Prostate gland (tissue), 2 donors: ENCODE results near the gene SYT17. TPM values are rescaled to one million over a fixed set of nuclear protein-coding genes. Genes with fewer than 3 reads are reported as not detected.
A peak's percentile ranks its signal among the peaks of the same experiment; 100 is the strongest.

ENCODE experiments used
- DNase-seq: peaks from one replicate; pipeline ENCODE4 v3.0.0-alpha.2; 2019; ENCODE audit warnings: low spot score
- H3K27ac ChIP-seq, 2 donors: fragments of 200-600 bp; sonication (generic); 2 replicates each; pipeline ENCODE4 v1.5.1; 2017 to 2019
- H3K27me3 ChIP-seq: fragments of 200-600 bp; sonication (generic); replicated peaks from 2 replicates; pipeline ENCODE4 v1.5.1; 2019; ENCODE audit not compliant: insufficient read depth
- H3K36me3 ChIP-seq, 2 donors: fragments of 200-600 bp; sonication (generic); 1 replicate in 1 of 2; 2 replicates in 1 of 2; pipeline versions ENCODE4 v1.5.1 to v1.8.1; 2017 to 2019
- H3K4me1 ChIP-seq: fragments of 200-600 bp; sonication (generic); replicated peaks from 2 replicates; pipeline ENCODE4 v1.5.1; 2019
- H3K4me3 ChIP-seq, 2 donors: fragments of 200-600 bp; sonication (generic); 2 replicates each; pipeline ENCODE4 v1.5.1; 2017 to 2019
- H3K9me3 ChIP-seq: fragments of 200-600 bp; sonication (generic); 2 replicates; pipeline ENCODE4 v1.5.1; 2017
- POLR2A ChIP-seq: fragments of 450-650 bp; IDR thresholded peaks from one replicate; pipeline ENCODE4 v1.6.1; 2016; ENCODE audit warnings: antibody characterized with exemption, mild to moderate bottlenecking
- POLR2AphosphoS5 ChIP-seq: sonication (generic); formaldehyde crosslinking; IDR thresholded peaks from one replicate; pipeline ENCODE4 v1.6.1; 2017; ENCODE audit warnings: antibody characterized with exemption
- WGBS: methylation state at CpG from one replicate; pipeline ENCODE4 v1.1.5; 2018; 5-methylcytosine and 5-hydroxymethylcytosine counted together
- intact Hi-C: fragments of 100-400 bp; cut with DNase I; formaldehyde crosslinking; loops from one replicate; pipeline ENCODE4 v1.14.2; 2022
- total RNA-seq, 2 donors: library from RNA; depleted of rRNA; stranded (reverse); fragments of >200 nt; gene quantifications; one replicate each; pipeline ENCODE4 v1.1.0, GENCODE V29; 2016
- TF ChIP-seq, protein P1 (sequence below), 4 experiments: fragments of 200-600 bp in 2 of 4; fragments of 450-650 bp in 2 of 4; sonication (generic) in 2 of 4; IDR thresholded peaks; 1 replicate in 3 of 4; 2 replicates in 1 of 4; pipeline ENCODE4 v1.5.1; 2016 to 2019; ENCODE audit warnings: antibody characterized with exemption in 4 of 4, mild to moderate bottlenecking in 2 of 4, moderate library complexity in 2 of 4

The SYT17 gene
- total RNA-seq, 2 donors from 2014 or later: 24.3 to 32.4 TPM

DNA sequence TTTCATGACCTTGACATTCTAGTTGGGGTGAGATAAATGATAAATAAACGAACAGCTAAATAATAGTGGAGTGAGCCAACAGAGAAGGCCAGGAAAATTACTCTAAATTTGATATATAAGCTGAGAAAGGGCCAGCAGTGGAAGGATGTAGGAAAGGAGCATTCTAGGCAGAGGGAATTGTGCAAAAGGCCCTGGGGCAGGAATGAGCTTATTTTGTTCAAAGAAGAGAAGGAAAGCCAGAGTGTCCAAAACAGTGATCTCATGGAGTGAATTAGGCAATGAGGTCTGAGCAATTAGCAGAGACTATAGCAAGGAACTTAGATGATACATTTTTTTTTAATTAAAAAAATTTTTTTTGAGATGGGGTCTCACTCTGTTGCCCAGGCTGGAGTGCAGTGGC lies 74.1 kb downstream of the SYT17 start:
- no peak overlapping the region for H3K27ac ChIP-seq
- 36% methylated on average over 1 of the region's 1 CpG for WGBS
- no peaks in the 10 kb centered on the region for H3K27me3 ChIP-seq
- DNase-seq: no peak
- H3K9me3 ChIP-seq: no peaks in the 10 kb centered on the region
- no peak overlapping the region for H3K4me3 ChIP-seq
- no peaks in the 10 kb centered on the region for H3K36me3 ChIP-seq
- intact Hi-C loops: no loop called here
- TF ChIP-seq POLR2A (no peak), POLR2AphosphoS5 (no peak)
- TF ChIP-seq, protein P1, sequence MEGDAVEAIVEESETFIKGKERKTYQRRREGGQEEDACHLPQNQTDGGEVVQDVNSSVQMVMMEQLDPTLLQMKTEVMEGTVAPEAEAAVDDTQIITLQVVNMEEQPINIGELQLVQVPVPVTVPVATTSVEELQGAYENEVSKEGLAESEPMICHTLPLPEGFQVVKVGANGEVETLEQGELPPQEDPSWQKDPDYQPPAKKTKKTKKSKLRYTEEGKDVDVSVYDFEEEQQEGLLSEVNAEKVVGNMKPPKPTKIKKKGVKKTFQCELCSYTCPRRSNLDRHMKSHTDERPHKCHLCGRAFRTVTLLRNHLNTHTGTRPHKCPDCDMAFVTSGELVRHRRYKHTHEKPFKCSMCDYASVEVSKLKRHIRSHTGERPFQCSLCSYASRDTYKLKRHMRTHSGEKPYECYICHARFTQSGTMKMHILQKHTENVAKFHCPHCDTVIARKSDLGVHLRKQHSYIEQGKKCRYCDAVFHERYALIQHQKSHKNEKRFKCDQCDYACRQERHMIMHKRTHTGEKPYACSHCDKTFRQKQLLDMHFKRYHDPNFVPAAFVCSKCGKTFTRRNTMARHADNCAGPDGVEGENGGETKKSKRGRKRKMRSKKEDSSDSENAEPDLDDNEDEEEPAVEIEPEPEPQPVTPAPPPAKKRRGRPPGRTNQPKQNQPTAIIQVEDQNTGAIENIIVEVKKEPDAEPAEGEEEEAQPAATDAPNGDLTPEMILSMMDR (IDR thresholded peaks at IDR 0.05): no peak
- no peaks in the 10 kb centered on the region for H3K4me1 ChIP-seq

DNA sequence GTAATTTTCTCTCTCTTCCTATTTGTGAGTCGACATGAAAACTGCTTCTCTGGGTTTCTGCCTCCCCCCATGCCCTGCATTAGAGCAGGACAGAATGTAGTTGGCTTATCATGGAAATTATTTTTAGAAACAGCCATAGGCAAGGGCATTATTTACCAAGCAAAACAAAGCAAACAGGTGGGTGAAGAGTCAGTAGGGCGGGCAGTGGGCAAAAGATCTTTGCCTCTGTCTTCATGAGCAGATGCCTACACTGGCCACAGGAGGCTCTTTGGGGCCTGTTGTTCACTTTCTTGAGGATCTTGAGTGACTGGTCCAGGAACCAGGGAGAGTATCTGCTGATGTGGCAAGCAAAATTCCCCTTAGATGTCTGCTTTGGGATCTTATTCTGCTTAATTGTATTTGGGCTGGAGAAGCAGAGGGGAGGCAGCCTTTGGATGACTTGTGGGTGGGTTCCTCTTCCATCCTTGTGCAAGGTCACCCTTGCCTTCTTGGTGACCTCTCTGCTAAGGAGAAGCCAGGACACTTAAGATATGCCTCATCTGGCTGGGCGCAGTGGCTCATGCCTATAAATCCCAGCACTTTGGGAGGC lies 75.0 kb downstream of the SYT17 start:
- TF ChIP-seq, protein P1 (IDR thresholded peaks at IDR 0.05): no peak
- no peak for TF ChIP-seq POLR2A
- TF ChIP-seq POLR2AphosphoS5: no peak
- H3K4me1 ChIP-seq: no peaks in the 10 kb centered on the region
- H3K27me3 ChIP-seq: no peaks in the 10 kb centered on the region
- DNase-seq: no peak
- no peak overlapping the region for H3K27ac ChIP-seq
- H3K36me3 ChIP-seq: no peaks in the 10 kb centered on the region
- no peaks in the 10 kb centered on the region for H3K9me3 ChIP-seq
- intact Hi-C loops: no loop called here
- 92% methylated on average over 3 of the region's 3 CpGs for WGBS
- H3K4me3 ChIP-seq: no peak overlapping the region

DNA sequence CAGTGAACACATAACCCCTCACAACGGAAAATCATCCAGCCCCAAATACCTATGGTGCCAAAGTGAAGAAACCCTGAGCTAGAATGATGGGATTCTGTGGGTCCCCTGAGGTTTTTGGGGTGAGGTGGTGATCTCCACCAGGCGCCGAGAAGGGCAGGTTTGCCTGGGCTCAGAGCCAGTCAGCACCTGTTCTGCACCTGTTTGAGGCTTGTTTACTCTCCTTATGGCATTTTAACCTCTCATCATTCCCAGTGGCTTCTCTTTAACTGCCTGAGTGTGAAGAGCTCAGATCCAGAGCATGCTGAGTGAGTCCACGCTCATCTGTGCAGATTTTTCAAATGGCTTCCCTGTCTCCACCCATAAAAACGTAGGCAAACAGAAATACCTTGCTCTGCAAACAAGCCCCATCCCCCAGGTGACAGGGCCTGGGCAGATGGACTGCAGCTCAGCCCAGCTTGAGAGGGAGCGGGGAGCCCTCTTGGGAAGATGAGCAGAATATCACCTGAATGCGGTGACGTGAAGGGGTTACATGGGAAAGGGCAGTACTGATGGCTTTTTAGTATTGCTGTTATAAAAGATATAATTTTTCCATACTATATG lies 77.4 kb downstream of the SYT17 start:
- no peaks in the 10 kb centered on the region for H3K9me3 ChIP-seq
- intact Hi-C loops: no loop called here
- H3K36me3 ChIP-seq: no peaks in the 10 kb centered on the region
- peak; percentile 24 for TF ChIP-seq POLR2AphosphoS5
- TF ChIP-seq, protein P1 (IDR thresholded peaks at IDR 0.05): no peak
- H3K27ac ChIP-seq: no peak overlapping the region
- no peaks in the 10 kb centered on the region for H3K27me3 ChIP-seq
- 70% methylated on average over 8 of the region's 8 CpGs for WGBS
- no peak overlapping the region for H3K4me3 ChIP-seq
- DNase-seq: peak; percentile 13
- no peaks in the 10 kb centered on the region for H3K4me1 ChIP-seq

DNA sequence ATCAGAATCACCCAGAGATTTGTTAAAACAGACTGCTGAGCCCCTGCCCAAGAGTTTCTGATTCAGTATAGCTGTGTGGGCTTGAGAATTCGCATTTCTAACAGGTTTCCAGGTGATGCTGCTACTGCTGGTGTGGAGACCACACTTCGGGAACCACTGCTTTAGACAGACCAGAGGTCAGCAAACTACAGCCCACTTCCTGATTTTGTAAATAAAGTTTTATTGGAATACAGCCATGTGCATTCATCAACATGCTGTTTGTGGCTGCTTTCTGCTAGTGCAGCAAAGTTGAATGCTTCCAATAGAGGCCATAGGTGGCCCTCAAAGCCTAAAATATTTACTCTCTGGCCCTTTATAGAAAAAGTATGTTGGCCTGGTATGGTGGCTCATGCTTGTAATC lies 84.9 kb downstream of the SYT17 start:
- Histone ChIP-seq H3K27ac (no peak overlapping the region), H3K4me3 (no peak overlapping the region), H3K4me1 (no peaks in the 10 kb centered on the region), H3K27me3 (no peaks in the 10 kb centered on the region), H3K36me3 (no peaks in the 10 kb centered on the region), H3K9me3 (no peaks in the 10 kb centered on the region)
- DNase-seq: no peak
- 90% methylated on average over 2 of the region's 2 CpGs for WGBS
- intact Hi-C loops: no loop called here
- TF ChIP-seq POLR2AphosphoS5: no peak
- TF ChIP-seq POLR2A: no peak
- TF ChIP-seq, protein P1 (IDR thresholded peaks at IDR 0.05): no peak

DNA sequence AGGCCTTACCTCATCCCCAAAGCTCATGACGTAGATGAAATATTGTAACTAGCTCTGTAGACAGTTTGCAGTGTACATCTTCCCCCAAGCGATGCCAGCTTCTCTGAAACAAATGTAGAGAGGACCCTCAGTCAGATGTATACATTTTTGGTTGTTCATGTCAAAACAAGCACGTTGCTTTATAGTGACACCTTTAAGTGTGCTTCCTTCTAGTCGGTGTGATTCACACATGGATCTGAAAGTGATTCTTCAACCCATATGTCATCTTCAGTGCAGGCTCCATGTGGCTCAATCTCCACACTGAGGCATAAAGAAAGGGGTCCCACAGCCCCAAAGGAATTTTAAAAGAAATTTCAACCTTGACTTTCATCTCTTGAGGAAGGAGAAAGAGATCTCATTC lies 86.6 kb downstream of the SYT17 start:
- Histone ChIP-seq H3K4me1 (no peaks in the 10 kb centered on the region), H3K27me3 (no peaks in the 10 kb centered on the region), H3K4me3 (no peak overlapping the region), H3K27ac (no peak overlapping the region), H3K36me3 (no peaks in the 10 kb centered on the region), H3K9me3 (no peaks in the 10 kb centered on the region)
- intact Hi-C loops: no loop called here
- 82% methylated on average over 4 of the region's 4 CpGs for WGBS
- DNase-seq: no peak
- TF ChIP-seq POLR2AphosphoS5 (no peak), POLR2A (no peak)
